ENCODE results near the gene RNF7.
"Not testable (repeated sequence)": the region's sequence is repeated elsewhere in the genome, so short reads cannot be mapped to it uniquely, and the experiment has no call there.

The RNF7 gene

DNA sequence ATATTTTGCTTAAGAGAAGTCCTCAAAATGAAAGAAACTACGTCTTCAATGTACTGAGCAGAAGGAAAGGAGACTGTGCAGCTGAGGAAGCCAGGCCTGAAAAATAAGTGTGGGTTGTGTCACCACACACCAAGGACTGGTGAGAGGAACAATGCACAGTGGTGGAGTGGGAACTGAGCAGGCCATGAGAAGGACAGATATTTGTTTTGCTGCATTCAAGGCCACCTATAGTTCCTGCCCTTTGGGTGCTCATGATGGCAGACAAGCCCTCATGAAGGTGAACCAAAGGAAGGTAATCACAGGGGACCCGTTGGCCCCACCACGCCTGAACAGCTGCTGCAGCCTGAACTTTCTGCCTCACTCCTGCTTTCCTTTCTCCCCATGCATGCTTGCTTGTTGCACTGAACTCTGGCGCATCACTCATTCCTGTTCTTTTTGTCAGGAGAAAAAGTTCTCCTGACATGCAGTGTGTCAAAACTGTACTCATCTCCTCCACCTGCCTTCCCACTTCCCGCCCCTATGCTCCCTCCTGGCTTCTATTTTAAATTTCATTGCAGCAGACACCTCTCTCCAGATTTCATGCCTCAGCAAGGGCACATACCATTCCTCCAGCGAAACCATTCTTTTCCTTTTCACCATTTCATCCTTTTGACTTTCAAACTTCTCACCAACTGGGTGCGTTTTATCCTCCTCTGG lies 2.2 kb upstream of the RNF7 start:
- no peak for DNase-seq (ENCODE audit: low spot score)

DNA sequence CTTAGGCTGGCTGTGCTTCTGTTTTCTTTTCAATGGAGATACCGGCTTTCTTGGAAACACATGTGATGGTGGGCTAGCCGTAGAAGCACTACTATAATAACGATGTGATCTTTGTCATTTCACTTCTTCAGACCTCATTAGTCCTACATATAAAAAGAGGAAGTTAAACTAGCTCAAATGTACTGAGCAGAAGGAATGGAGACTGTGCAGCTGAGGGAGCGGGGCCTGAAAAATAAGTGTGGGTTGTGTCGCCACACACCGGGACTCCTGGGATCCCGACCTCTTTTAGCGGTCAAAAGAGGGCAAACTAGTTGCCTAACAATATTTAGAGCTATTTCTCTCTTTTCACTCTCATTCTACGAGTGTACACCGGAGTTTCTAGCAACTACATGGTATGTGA lies 1.0 kb upstream of the RNF7 start:
- peak; percentile 37 for DNase-seq (ENCODE audit: low spot score)

GRCh38 chr3:141737678-141738021 lies 448 bp upstream of the RNF7 start:
- DNase-seq (ENCODE audit: low spot score), result no peak

DNA sequence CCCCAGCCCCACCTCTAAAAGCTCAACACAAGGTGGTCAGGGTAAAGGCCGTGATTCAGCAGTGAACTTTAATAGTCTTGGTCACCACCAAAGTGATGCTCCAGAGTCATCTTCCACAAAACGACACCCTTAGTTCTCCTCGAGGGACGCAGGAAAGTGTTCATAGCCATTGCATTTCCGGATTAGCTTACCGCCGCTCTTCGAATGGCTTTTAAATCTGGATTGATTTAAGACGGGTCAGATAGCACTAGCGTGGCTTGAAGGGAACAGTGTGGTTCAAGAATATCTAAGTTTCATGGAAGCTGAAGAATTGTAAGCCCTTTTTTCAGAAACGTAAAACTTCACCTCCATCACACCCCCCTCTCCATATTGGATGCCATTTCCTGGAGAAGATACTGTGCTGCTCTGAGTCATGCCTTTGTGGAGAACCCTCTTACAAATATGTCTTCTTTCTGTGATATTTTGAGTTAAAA lies 829 bp downstream of the RNF7 start:
- DNase-seq (ENCODE audit: low spot score), result peak; percentile 62

- DNase-seq (ENCODE audit: low spot score), result no peak
These were observed 1.6 kb downstream of the RNF7 start for GRCh38 chr3:141739731-141740130.

- DNase-seq (ENCODE audit: low spot score), result no peak
These were observed 2.3 kb downstream of the RNF7 start for GRCh38 chr3:141740349-141740748.

DNA sequence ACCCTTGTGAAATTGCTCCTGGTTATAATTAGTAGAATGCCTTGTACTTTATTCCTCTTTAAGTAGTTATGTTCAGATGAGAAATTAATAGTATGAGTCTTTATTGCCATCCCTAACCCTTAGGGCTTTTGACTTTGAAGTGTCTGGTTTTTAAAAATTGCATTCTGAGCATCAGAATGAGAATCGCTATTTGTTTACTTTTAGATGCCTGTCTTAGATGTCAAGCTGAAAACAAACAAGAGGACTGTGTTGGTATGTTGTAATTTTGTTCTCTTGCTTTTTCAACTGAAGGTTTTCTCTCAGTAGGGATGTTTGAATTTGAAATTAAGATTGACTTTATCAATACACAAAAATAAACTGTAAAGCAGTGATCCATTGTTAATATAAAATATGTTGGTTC lies 5.2 kb downstream of the RNF7 start:
- no peak for DNase-seq (ENCODE audit: low spot score)

- DNase-seq (ENCODE audit: low spot score), result no peak
These were observed 8.9 kb downstream of the RNF7 start for GRCh38 chr3:141746962-141747361.

DNA sequence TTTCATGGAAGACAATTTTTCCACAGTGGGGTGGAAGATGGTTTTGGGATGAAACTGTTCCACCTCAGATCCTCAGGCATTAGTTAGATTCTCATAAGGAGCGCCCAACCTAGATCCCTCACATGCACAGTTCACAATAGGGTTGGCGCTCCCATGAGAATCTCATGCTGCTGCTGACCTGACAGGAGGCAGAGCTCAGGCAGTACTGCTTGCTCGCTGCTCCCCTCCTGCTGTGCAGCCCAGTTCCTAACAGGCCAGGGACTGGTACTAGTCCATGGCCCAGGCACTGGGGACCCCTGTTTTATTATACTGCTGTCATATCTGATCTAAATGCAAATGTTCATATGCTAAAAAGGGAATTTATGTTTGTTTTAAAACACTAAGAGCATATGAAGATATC lies 15.3 kb downstream of the RNF7 start:
- no peak for DNase-seq (ENCODE audit: low spot score)

GRCh38 chr3:141754032-141754431 lies 15.9 kb downstream of the RNF7 start:
- no peak for DNase-seq (ENCODE audit: low spot score)

GRCh38 chr3:141762552-141762951 lies 24.5 kb downstream of the RNF7 start:
- DNase-seq (ENCODE audit: low spot score), result not testable (repeated sequence)

DNA sequence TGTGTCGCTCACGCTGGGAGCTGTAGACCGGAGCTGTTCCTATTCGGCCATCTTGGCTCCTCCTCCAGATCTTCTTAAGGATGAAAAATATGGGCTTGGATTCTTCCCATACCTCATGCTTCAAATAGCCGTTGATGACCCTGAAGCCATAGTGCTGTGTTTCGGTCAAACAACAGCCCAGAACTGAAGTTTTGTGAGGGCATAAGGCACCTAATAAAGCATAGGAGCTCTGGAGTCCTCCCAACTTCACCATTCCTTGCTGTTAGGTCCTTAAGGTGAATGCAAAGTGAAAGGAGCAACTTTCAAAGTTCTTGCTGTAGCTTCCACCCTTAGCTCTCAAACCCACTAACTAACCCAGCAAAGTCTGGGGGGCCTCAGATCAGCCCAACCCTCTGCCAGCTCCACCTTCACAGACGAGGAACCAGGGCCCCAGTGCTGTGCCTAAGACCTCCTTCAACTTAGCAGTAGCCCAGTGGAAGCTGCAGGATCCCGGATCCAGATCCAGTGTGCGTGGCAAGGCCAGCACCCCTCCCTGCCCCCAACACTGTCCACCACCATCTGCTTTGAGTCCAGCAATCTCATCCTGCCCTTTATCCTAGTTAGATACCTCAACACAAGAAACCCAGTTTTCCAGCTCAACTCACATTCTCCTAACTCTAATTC lies 25.1 kb downstream of the RNF7 start, which contains the start of gene GRK7:
Gene GRK7, plus strand, starts transcription at position 321 of the 663 bp plus-strand sequence. CDS start 14,877 bp downstream, outside the sequence.
- DNase-seq (ENCODE audit: low spot score), result no peak

DNA sequence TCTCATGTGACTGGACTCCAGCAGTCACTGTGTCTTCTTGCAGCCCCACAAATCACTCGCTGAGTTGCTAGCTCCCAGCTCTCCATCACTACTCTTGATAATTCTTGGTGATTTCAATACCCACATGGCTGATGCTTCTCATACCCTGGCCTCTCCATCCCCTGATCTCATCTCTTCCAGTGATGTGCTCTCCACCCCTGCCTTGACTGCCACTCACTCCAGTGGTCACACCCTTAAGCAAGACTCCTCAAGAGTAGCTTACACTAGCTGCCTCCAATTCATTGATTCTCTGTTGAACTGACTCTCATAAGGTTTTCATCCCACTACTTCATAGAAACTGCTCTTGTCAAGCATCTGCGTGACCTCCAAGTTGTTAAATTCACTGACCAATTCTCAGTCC lies 25.9 kb downstream of the RNF7 start:
- no peak for DNase-seq (ENCODE audit: low spot score)

- DNase-seq (ENCODE audit: low spot score), result no peak
These were observed 26.4 kb downstream of the RNF7 start for GRCh38 chr3:141764465-141764864.

DNA sequence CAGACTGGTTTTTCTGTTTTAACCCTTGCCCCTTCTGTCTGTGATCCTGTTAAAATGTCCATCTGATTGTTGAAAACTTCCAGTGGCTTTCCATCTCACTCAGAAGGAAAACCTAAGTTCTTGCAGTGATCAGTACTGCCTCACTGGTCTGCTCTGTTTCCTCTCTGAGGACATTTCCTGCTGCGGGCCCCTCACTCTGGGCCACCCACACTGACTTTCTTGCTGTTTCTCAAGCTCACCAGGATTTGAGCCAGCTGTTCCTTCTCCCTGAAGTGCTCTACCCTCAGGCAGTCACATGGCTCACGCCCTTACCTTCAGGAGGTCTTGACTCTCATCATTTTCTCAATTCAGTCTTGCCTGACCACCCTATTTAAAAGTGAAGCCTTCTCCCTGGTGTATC lies 26.9 kb downstream of the RNF7 start:
- no peak for DNase-seq (ENCODE audit: low spot score)

DNA sequence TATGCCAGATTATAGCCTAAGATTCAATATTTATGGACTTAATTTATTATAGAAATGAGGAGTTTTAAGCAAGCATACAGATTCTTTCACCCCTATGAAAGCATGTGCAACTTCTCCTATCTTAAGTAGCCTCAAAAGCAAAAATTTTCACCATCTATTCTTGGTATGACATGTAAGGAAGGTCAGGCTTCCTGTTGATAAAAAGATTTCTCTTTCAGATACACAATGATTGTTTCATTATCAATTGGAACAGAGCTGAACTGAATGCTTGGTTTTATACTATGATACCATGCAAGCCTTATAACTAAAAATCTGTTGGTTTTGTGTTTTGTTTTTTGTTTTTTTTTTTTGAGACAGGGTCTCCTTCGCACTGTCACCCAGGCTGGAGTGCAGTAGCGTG lies 29.0 kb downstream of the RNF7 start:
- DNase-seq (ENCODE audit: low spot score), result no peak

GRCh38 chr3:141769221-141769894 lies 31.3 kb downstream of the RNF7 start:
- no peak for DNase-seq (ENCODE audit: low spot score)

GRCh38 chr3:141773676-141774075 lies 35.6 kb downstream of the RNF7 start:
- no peak for DNase-seq (ENCODE audit: low spot score)

DNA sequence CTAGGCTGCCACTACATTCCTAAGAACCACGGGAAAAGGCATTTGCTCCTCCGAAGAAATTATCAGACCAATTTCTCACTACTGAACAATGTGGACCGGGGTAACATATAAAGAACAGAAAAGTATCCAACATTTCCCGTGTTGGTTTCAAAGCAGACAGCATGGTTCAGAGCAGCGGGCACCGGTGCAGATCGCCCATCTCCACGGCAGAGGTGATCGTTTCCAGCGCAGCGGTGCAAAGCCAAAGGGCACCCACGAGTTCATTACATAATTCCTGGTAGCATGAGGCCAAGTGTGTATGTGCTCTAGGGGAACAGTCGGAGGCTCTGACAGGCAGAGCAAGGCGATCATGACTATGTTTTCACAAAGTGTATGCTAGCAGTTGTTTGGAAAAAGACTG lies 38.3 kb downstream of the RNF7 start:
- no peak for DNase-seq (ENCODE audit: low spot score)

GRCh38 chr3:141776885-141777284 lies 38.8 kb downstream of the RNF7 start:
- DNase-seq (ENCODE audit: low spot score), result no peak

DNA sequence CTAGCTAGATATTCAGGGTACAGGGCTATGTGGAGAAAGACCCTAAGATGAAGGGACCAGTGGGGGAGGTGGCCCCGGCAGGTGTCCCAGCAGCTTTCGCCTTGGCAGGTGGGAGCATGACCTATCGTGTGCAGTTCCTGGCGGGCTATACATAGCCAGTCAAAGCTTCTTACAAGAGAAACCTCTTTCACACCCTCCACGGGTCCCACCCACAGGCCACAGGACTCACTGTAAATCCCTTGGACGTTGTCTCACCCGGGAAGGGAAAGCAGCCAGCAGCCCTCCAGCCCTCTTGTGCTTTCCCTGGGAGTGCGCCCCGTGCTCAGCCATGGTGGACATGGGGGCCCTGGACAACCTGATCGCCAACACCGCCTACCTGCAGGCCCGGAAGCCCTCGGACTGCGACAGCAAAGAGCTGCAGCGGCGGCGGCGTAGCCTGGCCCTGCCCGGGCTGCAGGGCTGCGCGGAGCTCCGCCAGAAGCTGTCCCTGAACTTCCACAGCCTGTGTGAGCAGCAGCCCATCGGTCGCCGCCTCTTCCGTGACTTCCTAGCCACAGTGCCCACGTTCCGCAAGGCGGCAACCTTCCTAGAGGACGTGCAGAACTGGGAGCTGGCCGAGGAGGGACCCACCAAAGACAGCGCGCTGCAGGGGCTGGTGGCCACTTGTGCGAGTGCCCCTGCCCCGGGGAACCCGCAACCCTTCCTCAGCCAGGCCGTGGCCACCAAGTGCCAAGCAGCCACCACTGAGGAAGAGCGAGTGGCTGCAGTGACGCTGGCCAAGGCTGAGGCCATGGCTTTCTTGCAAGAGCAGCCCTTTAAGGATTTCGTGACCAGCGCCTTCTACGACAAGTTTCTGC lies 40.1 kb downstream of the RNF7 start:
- DNase-seq (ENCODE audit: low spot score), result no peak

DNA sequence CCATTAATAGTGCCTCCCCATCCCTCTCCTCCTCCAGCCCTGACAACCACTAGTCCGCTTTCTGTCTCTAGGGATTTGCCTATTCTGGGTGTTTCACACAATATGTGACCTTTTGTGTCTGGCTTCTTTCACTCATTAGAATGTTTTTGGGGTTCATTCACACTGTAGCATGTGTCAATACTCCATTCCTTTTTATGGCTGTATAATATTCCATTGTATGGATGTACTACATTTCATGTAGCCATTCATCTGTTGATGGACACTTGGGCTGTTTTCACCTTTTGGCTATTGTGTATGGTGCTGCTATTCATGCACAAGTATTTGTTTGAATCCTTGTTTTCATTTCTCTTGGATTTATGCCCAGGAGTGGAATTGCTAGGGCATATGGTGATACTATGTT lies 41.6 kb downstream of the RNF7 start:
- no peak for DNase-seq (ENCODE audit: low spot score)

Data from NAMALWA (cell line).